ENCODE data around the gene MRPS17.

MRPS17 gene

DNA sequence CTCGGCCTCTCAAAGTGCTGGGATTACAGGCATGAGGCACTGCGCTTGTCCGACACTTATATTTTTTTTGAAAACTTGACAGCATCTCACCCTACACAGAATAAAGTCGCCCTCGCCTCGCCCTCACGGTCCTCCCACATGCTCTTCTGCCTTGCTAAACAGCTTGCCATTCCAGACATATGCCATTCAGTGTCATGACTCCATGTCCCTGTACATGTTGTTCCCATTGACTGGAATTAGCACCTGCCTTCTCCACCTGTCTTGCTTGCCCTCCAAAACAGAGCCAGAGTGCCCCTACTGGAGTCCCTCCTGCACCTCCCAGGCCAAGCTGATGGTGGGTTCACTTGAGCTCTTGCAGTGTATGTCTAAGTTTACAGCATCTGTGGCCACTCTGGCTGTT, 18.9 kb downstream of the MRPS17 start:
- no peak for FAIRE-seq

GRCh38 chr7:55970978-55971377, 19.3 kb downstream of the MRPS17 start:
- FAIRE-seq (no peak), DNase-seq (ENCODE audit: insufficient read length, low spot score) (no peak)

More for the DNA sequence above, 18.9 kb downstream of the MRPS17 start:
- DNase-seq (ENCODE audit: insufficient read length, low spot score), result no peak

GRCh38 chr7:55973747-55974250, 22.1 kb downstream of the MRPS17 start:
- DNase-seq (ENCODE audit: insufficient read length, low spot score), result no peak
- no peak for FAIRE-seq

- FAIRE-seq (no peak), DNase-seq (ENCODE audit: insufficient read length, low spot score) (no peak)
Observed at GRCh38 chr7:55975988-55976633, 24.4 kb downstream of the MRPS17 start.

- DNase-seq (ENCODE audit: insufficient read length, low spot score), result no peak
- no peak for FAIRE-seq
Observed at GRCh38 chr7:55977831-55978230, 26.2 kb downstream of the MRPS17 start.

- DNase-seq (ENCODE audit: insufficient read length, low spot score) (no peak), FAIRE-seq (no peak)
Observed at GRCh38 chr7:55980266-55980665, 28.6 kb downstream of the MRPS17 start.

DNA sequence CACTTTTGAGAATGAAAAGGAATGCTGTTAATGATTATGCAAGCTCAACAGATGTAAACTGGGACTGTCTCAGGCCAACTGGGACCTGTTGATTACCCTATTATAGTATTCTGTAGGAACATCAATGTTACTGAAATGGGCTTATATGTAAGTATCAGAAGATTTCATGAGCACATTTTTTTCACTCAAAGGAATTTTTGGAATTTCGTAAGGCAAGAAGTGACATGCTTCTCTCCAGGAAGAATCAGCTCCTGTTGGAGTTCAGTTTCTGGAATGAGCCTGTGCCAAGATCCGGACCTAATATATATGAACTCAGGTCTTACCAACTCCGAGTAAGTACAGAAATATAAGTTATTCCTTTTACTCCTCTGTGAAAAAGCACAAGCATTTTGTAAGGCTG, 31.9 kb downstream of the MRPS17 start:
- no peak for DNase-seq (ENCODE audit: insufficient read length, low spot score)
- FAIRE-seq, result no peak

DNA sequence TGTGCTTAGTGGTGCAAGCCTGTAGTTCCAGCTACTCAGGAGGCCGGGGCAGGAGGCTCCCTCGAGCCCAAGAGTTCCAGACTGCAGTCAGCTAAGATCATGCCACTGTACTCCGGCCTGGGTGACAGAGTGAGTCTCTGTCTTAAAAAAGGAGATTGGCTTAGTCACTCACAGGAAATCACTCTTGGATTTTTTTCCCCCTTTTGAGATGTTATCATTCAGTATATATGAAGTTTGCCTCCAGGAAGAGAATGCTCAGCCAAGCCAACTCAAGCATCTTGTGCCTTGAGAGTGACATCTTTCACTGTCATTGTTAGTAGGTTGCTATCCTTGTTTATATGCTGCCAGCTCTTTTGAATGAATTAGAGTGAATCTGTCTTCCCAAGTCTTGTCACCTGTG, 40.7 kb downstream of the MRPS17 start:
- no peak for FAIRE-seq
- no peak for DNase-seq (ENCODE audit: insufficient read length, low spot score)

DNA sequence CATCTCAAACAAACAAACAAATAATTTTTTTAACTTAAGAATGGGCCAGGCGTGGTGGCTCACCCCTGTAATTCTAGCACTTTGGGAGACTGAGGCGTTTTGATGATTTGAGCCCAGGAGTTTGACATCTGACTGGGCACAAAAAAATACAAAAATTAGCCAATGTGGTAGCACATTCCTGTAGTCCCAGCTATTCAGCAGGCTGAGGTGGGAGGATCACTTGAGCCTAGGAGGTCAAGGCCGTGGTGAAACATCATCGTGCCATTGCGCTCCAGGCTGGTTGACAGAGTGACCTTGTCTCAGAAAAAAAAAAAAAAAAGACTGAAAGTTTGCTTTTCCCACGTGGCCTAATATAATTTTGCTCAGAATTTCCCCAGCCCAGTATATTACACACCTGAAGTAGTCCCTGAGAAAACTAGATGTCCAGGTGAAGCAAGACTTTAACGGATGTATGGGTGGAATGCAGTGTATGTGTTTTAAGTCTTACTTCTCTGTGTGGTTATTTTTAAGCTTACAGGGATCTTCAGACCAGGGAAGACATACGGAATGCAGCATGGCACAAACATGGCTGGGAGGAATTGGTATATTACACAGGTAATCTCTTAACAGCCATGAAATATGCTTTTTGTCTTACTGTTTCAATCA, 45.3 kb downstream of the MRPS17 start:
- no peak for DNase-seq (ENCODE audit: insufficient read length, low spot score)
- FAIRE-seq, result no peak

- DNase-seq (ENCODE audit: insufficient read length, low spot score), result no peak
- FAIRE-seq, result no peak
Observed at GRCh38 chr7:56003749-56004148, 52.1 kb downstream of the MRPS17 start.
